A673 (cell line): Measurements from ENCODE around the gene SLC12A2. TPM values are rescaled to one million over a fixed set of nuclear protein-coding genes. Genes with fewer than 3 reads are reported as not detected.

Source experiments
- BruUV-seq: library from RNA; stranded (reverse); fragments of 400-500 nt; replicated peaks from 2 replicates; lab custom pipeline; 2021; lab: Mats Ljungman, UMichigan
- CTCF ChIA-PET: fragments of 300-600 bp; sonication (Branson Sonifier 250); formaldehyde crosslinking; loops from one replicate; lab custom pipeline; 2022; ENCODE audit warnings: antibody characterized with exemption; lab: Charles Lee
- POLR2A ChIA-PET: fragments of 300-600 bp; sonication (Branson Sonifier 250); formaldehyde crosslinking; loops from one replicate; lab custom pipeline; 2022; ENCODE audit warnings: antibody characterized with exemption; ENCODE audit not compliant: low non-redundant PET; lab: Charles Lee
- DNase-seq: peaks from one replicate; pipeline ENCODE4 v3.0.0-alpha.2; 2015; ENCODE audit warnings: low spot score
- H3K27ac ChIP-seq: fragments of 200-600 bp; sonication (generic); 2 replicates; pipeline ENCODE4 v1.5.1; 2016; ENCODE audit warnings: mixed run types, low read depth, mild to moderate bottlenecking, mixed read lengths, antibody characterized with exemption, low read length; ENCODE audit not compliant: poor library complexity, severe bottlenecking
- H3K27me3 ChIP-seq: fragments of 200-600 bp; sonication (generic); replicated peaks from 2 replicates; pipeline ENCODE4 v1.6.1; 2017; ENCODE audit warnings: mixed run types, low read depth, mild to moderate bottlenecking, mixed read lengths, antibody characterized with exemption, low read length; ENCODE audit not compliant: insufficient read depth, poor library complexity
- H3K36me3 ChIP-seq: fragments of 200-600 bp; sonication (generic); 2 replicates; pipeline ENCODE4 v1.6.1; 2016; ENCODE audit warnings: mixed run types, mild to moderate bottlenecking, mixed read lengths, antibody characterized with exemption, low read length; ENCODE audit not compliant: insufficient read depth, poor library complexity, severe bottlenecking
- H3K4me1 ChIP-seq: fragments of 200-600 bp; sonication (generic); 2 replicates; pipeline ENCODE4 v1.6.1; 2017; ENCODE audit warnings: mixed run types, mild to moderate bottlenecking, mixed read lengths, antibody characterized with exemption, low read length; ENCODE audit not compliant: insufficient read depth, poor library complexity, severe bottlenecking
- H3K4me3 ChIP-seq: fragments of 200-600 bp; sonication (generic); 2 replicates; pipeline ENCODE4 v1.5.1; 2016; ENCODE audit warnings: low read depth, mixed run types, mild to moderate bottlenecking, mixed read lengths, low read length; ENCODE audit not compliant: poor library complexity, severe bottlenecking
- H3K9me3 ChIP-seq: fragments of 200-600 bp; sonication (generic); 2 replicates; pipeline ENCODE4 v1.6.1; 2016; ENCODE audit warnings: mixed run types, low read depth, mild to moderate bottlenecking, mixed read lengths, antibody characterized with exemption, low read length; ENCODE audit not compliant: poor library complexity, severe bottlenecking
- CTCF ChIP-seq: fragments of 300-800, 200-600 bp; sonication (generic); conservative IDR thresholded peaks from 2 replicates; pipeline ENCODE4 v1.5.1; 2017; ENCODE audit warnings: low read depth, mild to moderate bottlenecking, antibody characterized with exemption, low read length, moderate library complexity, mixed read lengths
- EZH2 ChIP-seq: fragments of 200-600 bp; sonication (generic); IDR thresholded peaks from 2 replicates; pipeline ENCODE4 v1.6.1; 2017; ENCODE audit warnings: borderline replicate concordance, low read depth, mild to moderate bottlenecking, mixed read lengths, antibody characterized with exemption, low read length; ENCODE audit not compliant: poor library complexity, severe bottlenecking
- intact Hi-C: fragments of 100-400 bp; cut with micrococcal nuclease; formaldehyde crosslinking; loops from one replicate; pipeline ENCODE4 v1.10.0; 2022; ENCODE audit not compliant: unreplicated experiment
- total RNA-seq: library from RNA; stranded (reverse); gene quantifications from 2 replicates; pipeline ENCODE4 v1.2.3, GENCODE V29; 2021

SLC12A2 gene
- total RNA-seq, 1 experiment from 2014 or later: 10.4 TPM

DNA sequence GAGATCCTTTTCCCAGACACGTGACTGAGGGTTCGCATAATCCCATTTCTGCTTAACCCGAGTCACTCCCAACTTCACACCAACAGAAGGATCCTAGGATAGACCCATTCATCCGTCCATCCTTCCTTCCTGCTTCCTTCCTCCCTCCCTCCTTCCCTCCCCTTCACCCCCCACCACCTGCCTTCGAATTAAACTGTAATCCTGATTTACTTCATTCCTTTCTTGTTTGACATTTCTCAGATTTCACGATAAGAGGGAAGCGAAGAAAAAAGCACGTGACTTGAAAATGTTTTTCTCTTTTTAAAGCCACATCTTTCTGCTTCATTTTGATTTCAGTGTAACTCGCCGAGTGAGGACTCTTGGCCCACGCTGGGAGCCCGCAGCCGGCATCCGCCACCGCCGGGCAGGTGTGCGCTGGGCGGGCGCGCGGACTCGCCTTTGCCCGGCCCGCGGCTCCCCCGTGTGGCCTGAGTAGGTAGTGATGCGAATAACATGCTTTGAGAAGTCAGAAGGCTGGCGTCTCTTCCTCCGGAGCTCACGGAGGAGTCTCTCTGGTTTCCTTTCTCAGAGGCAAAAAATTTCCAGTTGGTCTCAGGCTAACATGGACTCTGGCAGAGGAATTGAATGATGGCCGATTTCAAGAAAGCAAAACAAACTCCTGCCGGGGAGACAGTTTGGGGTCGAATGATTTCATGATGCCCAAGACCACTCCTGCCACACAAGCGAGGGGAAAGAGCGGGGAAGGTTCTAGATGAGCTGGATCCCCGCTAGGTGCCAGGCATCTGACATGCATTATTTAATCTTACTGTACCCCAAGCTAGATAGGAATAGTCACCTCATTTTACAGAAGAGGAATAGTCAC, 117.7 kb downstream of the SLC12A2 start:
- CTCF ChIA-PET: interaction anchor here (0.8 kb wide), 2 partner anchors 323 to 326 kb away, joined by 3 to 6 read pairs; no protein-coding TSS in a partner anchor

DNA sequence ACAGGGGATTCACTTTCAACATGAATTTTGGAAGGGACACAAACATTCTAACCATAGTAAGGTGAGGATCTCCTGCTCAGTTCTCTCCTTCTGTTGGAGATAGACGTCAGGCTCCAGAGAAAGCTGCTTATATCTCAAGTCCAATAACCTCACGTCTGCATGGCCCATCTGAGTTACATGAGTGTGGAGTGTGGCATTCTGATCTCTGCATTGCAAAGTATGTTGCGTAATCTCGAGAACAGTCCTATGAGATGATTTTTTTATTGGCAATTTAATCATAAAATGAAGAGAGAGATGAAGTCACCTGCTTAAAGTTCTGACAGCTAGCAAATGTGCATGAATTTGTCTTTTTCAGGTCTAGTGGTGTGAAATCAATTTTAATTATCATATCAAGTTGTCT, 118.8 kb downstream of the SLC12A2 start:
- TF ChIP-seq CTCF (no peak), EZH2 (no peak)
- H3K27ac ChIP-seq: no peak overlapping the region
- H3K4me3 ChIP-seq: no peak overlapping the region
- CTCF ChIA-PET: interaction anchor here (0.8 kb wide), 1 partner anchor 327 kb away, joined by 6 read pairs; no protein-coding TSS in a partner anchor
- no TSS peak for BruUV-seq
- no peaks in the 10 kb centered on the region for H3K9me3 ChIP-seq
- intact Hi-C loops: loop anchor here (10.0 kb wide), 1 partner anchor 1548 kb away; no protein-coding TSS in a partner anchor
- POLR2A ChIA-PET: no interaction called here
- H3K4me1 ChIP-seq: peaks cover 4% of the 10 kb centered on the region
- no peaks in the 10 kb centered on the region for H3K36me3 ChIP-seq
- no peak for DNase-seq
- H3K27me3 ChIP-seq: no peaks in the 10 kb centered on the region

More for the DNA sequence above, 117.7 kb downstream of the SLC12A2 start:
- intact Hi-C loops: loop anchor here (1.0 to 10.0 kb wide), 3 partner anchors 326 to 1546 kb away; no protein-coding TSS in a partner anchor
- BruUV-seq: no TSS peak
- H3K27ac ChIP-seq: no peak overlapping the region
- DNase-seq: peak; percentile 69
- POLR2A ChIA-PET: no interaction called here
- no peaks in the 10 kb centered on the region for H3K36me3 ChIP-seq
- H3K4me1 ChIP-seq: peaks cover 4% of the 10 kb centered on the region
- no peaks in the 10 kb centered on the region for H3K27me3 ChIP-seq
- H3K9me3 ChIP-seq: no peaks in the 10 kb centered on the region
- TF ChIP-seq CTCF (peak; percentile 75), EZH2 (no peak)
- H3K4me3 ChIP-seq: peak overlapping the region; percentile 28

DNA sequence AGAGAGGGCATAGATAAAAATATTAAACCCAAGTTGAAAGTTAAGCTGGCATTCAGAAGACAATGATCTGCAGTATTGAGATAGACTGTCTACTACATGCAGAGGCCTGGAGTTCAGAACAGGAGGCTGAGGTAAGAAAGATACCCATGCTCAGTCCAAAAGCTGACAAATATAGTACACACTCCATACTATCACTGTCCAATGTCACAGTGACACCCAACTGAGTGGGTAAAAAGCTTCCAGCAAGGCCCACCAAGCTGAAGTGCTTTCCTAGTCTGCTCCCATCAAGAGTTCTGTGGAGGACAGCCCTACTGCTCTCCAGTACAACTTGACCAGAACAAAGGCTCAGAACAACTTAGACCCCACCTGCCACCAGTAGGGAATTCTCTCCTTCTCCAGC, 124.9 kb downstream of the SLC12A2 start:
- DNase-seq: no peak
- H3K27ac ChIP-seq: no peak overlapping the region
- intact Hi-C loops: loop anchor here (10.0 kb wide), 1 partner anchor 1554 kb away; no protein-coding TSS in a partner anchor
- TF ChIP-seq CTCF (no peak), EZH2 (no peak)
- peaks cover 3% of the 10 kb centered on the region for H3K27me3 ChIP-seq
- H3K4me1 ChIP-seq: no peaks in the 10 kb centered on the region
- no peaks in the 10 kb centered on the region for H3K36me3 ChIP-seq
- no TSS peak for BruUV-seq
- CTCF ChIA-PET: no interaction called here
- POLR2A ChIA-PET: no interaction called here
- H3K9me3 ChIP-seq: no peaks in the 10 kb centered on the region
- H3K4me3 ChIP-seq: no peak overlapping the region
